ENCODE results near the gene P2RX3. TPM values are rescaled to one million over a fixed set of nuclear protein-coding genes. Genes with fewer than 3 reads are reported as not detected.

P2RX3 gene
- total and polyA plus RNA-seq, 10 of the 15 experiments (the other 5 are each of a cell fraction or from before 2014, with no cell fraction given): 0.05 to 0.12 TPM; not detected in 8

DNA sequence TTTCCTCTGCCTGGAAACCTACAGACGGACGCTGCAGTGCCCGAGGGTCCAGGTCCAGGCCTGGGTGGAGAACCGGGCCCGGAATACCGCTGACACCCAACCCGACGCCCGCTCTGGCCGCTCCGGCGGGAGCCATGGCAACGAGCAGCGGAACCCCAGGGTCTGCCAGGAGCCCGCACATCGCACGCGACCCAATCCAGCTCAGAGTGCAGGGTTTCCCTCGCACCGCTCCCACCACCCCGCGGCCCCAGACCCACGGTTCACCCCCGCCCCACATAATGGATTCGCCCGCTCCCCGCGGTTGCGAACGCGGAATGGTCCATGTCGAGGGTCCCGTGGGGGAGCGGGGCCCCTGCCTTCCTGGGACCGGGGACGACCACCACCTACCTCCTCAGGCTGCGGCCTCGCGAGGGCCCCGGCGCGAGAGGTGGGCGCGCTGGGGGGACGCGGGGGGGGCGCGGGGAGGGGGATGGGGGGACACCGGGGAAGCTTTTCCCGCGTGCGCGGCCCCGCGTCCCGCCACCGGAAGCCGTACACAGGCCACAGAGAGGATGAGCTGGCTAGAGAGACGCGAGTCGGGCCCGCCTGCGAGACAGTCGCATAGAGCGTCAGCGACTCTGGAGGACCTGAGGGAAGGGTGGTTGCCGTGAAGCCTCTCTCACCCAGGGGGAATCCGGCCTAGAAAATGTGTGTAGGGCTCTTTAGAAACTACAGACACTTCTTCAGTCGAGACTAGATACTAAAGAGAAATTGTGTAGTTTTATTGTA is 2.6 kb upstream of the P2RX3 start, which contains the start of gene SSRP1 (continued):
- TF ChIP-seq MLLT1 (IDR thresholded peaks at IDR 0.05) (0 out of 2 replicates have a peak, but pooled peaks have one; percentile 49), NR2F1 (conservative IDR thresholded peaks at IDR 0.05) (no peak), MXI1 (IDR thresholded peaks at IDR 0.05; ENCODE audit: low read depth, low read length) (0 out of 2 replicates have a peak, but pooled peaks have one; percentile 17), GABPA (IDR thresholded peaks at IDR 0.05; ENCODE audit: low read depth) (peak; percentile 84), ZBTB40 (IDR thresholded peaks at IDR 0.05; ENCODE audit: borderline replicate concordance) (peak; percentile 73; the same call in 1 of the 2 replicates), SP1 (IDR thresholded peaks at IDR 0.05; ENCODE audit: low read depth, low read length) (peak; percentile 32), NBN (IDR thresholded peaks at IDR 0.05) (peak; percentile 70; the same call in 1 of the 2 replicates), NRF1 (conservative IDR thresholded peaks at IDR 0.05; ENCODE audit: low read depth, low read length) (0 out of 2 replicates have a peak, but pooled peaks have one; percentile 9), ZNF274 (IDR thresholded peaks at IDR 0.05; ENCODE audit: insufficient read depth, insufficient read length) (no peak)
- TF ChIP-seq, protein P1, sequence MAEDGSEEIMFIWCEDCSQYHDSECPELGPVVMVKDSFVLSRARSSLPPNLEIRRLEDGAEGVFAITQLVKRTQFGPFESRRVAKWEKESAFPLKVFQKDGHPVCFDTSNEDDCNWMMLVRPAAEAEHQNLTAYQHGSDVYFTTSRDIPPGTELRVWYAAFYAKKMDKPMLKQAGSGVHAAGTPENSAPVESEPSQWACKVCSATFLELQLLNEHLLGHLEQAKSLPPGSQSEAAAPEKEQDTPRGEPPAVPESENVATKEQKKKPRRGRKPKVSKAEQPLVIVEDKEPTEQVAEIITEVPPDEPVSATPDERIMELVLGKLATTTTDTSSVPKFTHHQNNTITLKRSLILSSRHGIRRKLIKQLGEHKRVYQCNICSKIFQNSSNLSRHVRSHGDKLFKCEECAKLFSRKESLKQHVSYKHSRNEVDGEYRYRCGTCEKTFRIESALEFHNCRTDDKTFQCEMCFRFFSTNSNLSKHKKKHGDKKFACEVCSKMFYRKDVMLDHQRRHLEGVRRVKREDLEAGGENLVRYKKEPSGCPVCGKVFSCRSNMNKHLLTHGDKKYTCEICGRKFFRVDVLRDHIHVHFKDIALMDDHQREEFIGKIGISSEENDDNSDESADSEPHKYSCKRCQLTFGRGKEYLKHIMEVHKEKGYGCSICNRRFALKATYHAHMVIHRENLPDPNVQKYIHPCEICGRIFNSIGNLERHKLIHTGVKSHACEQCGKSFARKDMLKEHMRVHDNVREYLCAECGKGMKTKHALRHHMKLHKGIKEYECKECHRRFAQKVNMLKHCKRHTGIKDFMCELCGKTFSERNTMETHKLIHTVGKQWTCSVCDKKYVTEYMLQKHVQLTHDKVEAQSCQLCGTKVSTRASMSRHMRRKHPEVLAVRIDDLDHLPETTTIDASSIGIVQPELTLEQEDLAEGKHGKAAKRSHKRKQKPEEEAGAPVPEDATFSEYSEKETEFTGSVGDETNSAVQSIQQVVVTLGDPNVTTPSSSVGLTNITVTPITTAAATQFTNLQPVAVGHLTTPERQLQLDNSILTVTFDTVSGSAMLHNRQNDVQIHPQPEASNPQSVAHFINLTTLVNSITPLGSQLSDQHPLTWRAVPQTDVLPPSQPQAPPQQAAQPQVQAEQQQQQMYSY (CRISPR knock-in tag; IDR thresholded peaks at IDR 0.05): no peak
- TF ChIP-seq, protein P2, sequence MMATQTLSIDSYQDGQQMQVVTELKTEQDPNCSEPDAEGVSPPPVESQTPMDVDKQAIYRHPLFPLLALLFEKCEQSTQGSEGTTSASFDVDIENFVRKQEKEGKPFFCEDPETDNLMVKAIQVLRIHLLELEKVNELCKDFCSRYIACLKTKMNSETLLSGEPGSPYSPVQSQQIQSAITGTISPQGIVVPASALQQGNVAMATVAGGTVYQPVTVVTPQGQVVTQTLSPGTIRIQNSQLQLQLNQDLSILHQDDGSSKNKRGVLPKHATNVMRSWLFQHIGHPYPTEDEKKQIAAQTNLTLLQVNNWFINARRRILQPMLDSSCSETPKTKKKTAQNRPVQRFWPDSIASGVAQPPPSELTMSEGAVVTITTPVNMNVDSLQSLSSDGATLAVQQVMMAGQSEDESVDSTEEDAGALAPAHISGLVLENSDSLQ (IDR thresholded peaks at IDR 0.05): no peak
- TF ChIP-seq, protein P3, sequence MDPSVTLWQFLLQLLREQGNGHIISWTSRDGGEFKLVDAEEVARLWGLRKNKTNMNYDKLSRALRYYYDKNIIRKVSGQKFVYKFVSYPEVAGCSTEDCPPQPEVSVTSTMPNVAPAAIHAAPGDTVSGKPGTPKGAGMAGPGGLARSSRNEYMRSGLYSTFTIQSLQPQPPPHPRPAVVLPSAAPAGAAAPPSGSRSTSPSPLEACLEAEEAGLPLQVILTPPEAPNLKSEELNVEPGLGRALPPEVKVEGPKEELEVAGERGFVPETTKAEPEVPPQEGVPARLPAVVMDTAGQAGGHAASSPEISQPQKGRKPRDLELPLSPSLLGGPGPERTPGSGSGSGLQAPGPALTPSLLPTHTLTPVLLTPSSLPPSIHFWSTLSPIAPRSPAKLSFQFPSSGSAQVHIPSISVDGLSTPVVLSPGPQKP (IDR thresholded peaks at IDR 0.05; ENCODE audit: low read depth, low read length): peak; percentile 84
- TF ChIP-seq, protein P4, sequence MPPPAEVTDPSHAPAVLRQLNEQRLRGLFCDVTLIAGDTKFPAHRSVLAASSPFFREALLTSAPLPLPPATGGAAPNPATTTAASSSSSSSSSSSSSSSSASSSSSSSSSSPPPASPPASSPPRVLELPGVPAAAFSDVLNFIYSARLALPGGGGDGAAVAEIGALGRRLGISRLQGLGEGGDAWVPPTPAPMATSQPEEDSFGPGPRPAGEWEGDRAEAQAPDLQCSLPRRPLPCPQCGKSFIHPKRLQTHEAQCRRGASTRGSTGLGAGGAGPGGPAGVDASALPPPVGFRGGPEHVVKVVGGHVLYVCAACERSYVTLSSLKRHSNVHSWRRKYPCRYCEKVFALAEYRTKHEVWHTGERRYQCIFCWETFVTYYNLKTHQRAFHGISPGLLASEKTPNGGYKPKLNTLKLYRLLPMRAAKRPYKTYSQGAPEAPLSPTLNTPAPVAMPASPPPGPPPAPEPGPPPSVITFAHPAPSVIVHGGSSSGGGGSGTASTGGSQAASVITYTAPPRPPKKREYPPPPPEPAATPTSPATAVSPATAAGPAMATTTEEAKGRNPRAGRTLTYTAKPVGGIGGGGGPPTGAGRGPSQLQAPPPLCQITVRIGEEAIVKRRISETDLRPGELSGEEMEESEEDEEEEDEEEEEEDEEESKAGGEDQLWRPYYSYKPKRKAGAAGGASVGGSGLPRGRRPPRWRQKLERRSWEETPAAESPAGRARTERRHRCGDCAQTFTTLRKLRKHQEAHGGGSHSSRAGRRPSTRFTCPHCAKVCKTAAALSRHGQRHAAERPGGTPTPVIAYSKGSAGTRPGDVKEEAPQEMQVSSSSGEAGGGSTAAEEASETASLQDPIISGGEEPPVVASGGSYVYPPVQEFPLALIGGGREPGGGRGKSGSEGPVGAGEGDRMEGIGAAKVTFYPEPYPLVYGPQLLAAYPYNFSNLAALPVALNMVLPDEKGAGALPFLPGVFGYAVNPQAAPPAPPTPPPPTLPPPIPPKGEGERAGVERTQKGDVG (CRISPR knock-in tag; IDR thresholded peaks at IDR 0.05): no peak
